Prostate gland (tissue), 2 donors: ENCODE measurements around the gene IGFLR1. TPM values are rescaled to one million over a fixed set of nuclear protein-coding genes. Genes with fewer than 3 reads are reported as not detected.
"Not testable (repeated sequence)": the region's sequence is repeated elsewhere in the genome, so short reads cannot be mapped to it uniquely, and the experiment has no call there.

Experiments used
- DNase-seq: peaks from one replicate; pipeline ENCODE4 v3.0.0-alpha.2; 2019; ENCODE audit warnings: low spot score
- H3K27ac ChIP-seq, 2 donors: fragments of 200-600 bp; sonication (generic); 2 replicates each; pipeline ENCODE4 v1.5.1; 2017 to 2019
- H3K27me3 ChIP-seq: fragments of 200-600 bp; sonication (generic); replicated peaks from 2 replicates; pipeline ENCODE4 v1.5.1; 2019; ENCODE audit not compliant: insufficient read depth
- H3K36me3 ChIP-seq, 2 donors: fragments of 200-600 bp; sonication (generic); 1 replicate in 1 of 2; 2 replicates in 1 of 2; pipeline versions ENCODE4 v1.5.1 to v1.8.1; 2017 to 2019
- H3K4me1 ChIP-seq: fragments of 200-600 bp; sonication (generic); replicated peaks from 2 replicates; pipeline ENCODE4 v1.5.1; 2019
- H3K4me3 ChIP-seq, 2 donors: fragments of 200-600 bp; sonication (generic); 2 replicates each; pipeline ENCODE4 v1.5.1; 2017 to 2019
- H3K9me3 ChIP-seq: fragments of 200-600 bp; sonication (generic); 2 replicates; pipeline ENCODE4 v1.5.1; 2017
- POLR2A ChIP-seq: fragments of 450-650 bp; IDR thresholded peaks from one replicate; pipeline ENCODE4 v1.6.1; 2016; ENCODE audit warnings: antibody characterized with exemption, mild to moderate bottlenecking
- POLR2AphosphoS5 ChIP-seq: sonication (generic); formaldehyde crosslinking; IDR thresholded peaks from one replicate; pipeline ENCODE4 v1.6.1; 2017; ENCODE audit warnings: antibody characterized with exemption
- WGBS: methylation state at CpG from one replicate; pipeline ENCODE4 v1.1.5; 2018; 5-methylcytosine and 5-hydroxymethylcytosine counted together
- intact Hi-C: fragments of 100-400 bp; cut with DNase I; formaldehyde crosslinking; loops from one replicate; pipeline ENCODE4 v1.14.2; 2022
- total RNA-seq, 2 donors: library from RNA; depleted of rRNA; stranded (reverse); fragments of >200 nt; gene quantifications; one replicate each; pipeline ENCODE4 v1.1.0, GENCODE V29; 2016
- TF ChIP-seq, protein P1 (sequence below), 4 experiments: fragments of 200-600 bp in 2 of 4; fragments of 450-650 bp in 2 of 4; sonication (generic) in 2 of 4; IDR thresholded peaks; 1 replicate in 3 of 4; 2 replicates in 1 of 4; pipeline ENCODE4 v1.5.1; 2016 to 2019; ENCODE audit warnings: antibody characterized with exemption in 4 of 4, mild to moderate bottlenecking in 2 of 4, moderate library complexity in 2 of 4

The IGFLR1 gene
- total RNA-seq, 2 donors from 2014 or later = 9.4 to 16.1 TPM

DNA sequence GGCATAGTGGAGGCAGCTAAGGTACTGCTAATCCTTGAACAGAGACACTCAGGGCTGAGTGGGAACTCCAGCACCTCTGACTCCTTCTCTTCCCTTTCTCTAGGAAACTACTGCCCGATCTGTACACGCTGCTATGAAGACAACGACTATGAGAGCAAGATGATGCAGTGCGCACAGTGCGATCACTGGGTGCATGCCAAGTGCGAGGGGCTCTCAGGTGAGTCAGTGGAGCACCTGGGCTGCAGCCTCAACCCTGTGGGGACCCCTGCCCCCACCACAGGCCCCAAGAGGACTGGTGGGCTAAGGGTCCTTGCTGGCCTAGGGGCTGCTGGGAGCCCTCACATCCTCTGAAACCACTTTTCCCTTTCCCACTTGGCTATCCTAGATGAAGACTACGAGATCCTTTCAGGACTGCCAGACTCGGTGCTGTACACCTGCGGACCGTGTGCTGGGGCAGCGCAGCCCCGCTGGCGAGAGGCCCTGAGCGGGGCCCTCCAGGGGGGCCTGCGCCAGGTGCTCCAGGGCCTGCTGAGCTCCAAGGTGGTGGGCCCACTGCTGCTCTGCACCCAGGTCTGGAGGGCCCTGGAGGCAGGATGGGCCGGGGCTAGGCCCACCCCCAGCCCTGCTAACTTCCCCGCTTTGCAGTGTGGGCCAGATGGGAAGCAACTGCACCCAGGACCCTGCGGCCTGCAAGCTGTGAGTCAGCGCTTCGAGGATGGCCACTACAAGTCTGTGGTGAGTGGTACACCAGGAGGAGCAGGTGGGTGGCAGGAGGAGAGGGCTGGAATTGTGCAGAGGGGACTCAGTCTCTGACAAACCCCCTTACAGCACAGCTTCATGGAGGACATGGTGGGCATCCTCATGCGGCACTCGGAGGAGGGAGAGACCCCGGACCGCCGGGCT lies 14.9 kb downstream of the IGFLR1 start:
- DNase-seq = no peak
- Histone ChIP-seq H3K4me3 (no peak overlapping the region), H3K9me3 (no peaks in the 10 kb centered on the region), H3K36me3 (peaks cover 50 to 88% of the 10 kb centered on the region in 2 donors), H3K27ac (no peak overlapping the region), H3K4me1 (peaks cover 3% of the 10 kb centered on the region), H3K27me3 (no peaks in the 10 kb centered on the region)
- 92% methylated on average over 25 of the region's 25 CpGs for WGBS
- intact Hi-C loops = no loop called here
- no peak for TF ChIP-seq POLR2A
- TF ChIP-seq POLR2AphosphoS5 = no peak
- TF ChIP-seq, protein P1, sequence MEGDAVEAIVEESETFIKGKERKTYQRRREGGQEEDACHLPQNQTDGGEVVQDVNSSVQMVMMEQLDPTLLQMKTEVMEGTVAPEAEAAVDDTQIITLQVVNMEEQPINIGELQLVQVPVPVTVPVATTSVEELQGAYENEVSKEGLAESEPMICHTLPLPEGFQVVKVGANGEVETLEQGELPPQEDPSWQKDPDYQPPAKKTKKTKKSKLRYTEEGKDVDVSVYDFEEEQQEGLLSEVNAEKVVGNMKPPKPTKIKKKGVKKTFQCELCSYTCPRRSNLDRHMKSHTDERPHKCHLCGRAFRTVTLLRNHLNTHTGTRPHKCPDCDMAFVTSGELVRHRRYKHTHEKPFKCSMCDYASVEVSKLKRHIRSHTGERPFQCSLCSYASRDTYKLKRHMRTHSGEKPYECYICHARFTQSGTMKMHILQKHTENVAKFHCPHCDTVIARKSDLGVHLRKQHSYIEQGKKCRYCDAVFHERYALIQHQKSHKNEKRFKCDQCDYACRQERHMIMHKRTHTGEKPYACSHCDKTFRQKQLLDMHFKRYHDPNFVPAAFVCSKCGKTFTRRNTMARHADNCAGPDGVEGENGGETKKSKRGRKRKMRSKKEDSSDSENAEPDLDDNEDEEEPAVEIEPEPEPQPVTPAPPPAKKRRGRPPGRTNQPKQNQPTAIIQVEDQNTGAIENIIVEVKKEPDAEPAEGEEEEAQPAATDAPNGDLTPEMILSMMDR (IDR thresholded peaks at IDR 0.05) = no peak

DNA sequence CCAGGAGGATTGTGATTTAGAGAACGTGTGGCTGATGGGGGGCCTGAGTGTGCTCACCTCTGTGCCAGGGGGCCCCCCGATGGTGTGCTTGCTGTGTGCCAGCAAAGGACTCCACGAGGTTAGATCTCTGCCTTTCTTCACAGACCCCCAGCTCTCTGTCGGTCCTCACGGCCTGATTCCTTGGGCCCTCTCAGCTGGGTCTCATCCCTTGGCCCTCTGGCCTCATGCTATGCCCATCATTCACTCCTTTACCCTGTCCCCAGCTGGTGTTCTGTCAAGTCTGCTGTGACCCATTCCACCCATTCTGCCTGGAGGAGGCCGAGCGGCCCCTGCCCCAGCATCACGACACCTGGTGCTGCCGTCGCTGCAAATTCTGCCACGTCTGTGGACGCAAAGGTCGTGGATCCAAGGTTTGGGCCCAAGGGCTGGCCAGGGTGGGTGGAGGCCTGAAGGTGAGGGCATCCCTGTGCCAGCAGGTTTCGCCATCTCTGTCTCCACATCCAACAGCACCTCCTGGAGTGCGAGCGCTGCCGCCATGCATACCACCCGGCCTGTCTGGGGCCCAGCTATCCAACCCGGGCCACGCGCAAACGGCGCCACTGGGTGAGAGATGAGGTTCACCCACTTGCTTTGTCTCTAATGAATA lies 16.9 kb downstream of the IGFLR1 start:
- intact Hi-C loops = no loop called here
- H3K4me3 ChIP-seq = no peak overlapping the region
- no peaks in the 10 kb centered on the region for H3K4me1 ChIP-seq
- H3K36me3 ChIP-seq = peaks cover 50 to 84% of the 10 kb centered on the region in 2 donors
- no peak for TF ChIP-seq POLR2A
- TF ChIP-seq POLR2AphosphoS5 = no peak
- TF ChIP-seq, protein P1 (IDR thresholded peaks at IDR 0.05) = no peak
- 95% methylated on average over 23 of the region's 23 CpGs for WGBS
- H3K27me3 ChIP-seq = no peaks in the 10 kb centered on the region
- DNase-seq = no peak
- H3K27ac ChIP-seq = no peak overlapping the region
- no peaks in the 10 kb centered on the region for H3K9me3 ChIP-seq

DNA sequence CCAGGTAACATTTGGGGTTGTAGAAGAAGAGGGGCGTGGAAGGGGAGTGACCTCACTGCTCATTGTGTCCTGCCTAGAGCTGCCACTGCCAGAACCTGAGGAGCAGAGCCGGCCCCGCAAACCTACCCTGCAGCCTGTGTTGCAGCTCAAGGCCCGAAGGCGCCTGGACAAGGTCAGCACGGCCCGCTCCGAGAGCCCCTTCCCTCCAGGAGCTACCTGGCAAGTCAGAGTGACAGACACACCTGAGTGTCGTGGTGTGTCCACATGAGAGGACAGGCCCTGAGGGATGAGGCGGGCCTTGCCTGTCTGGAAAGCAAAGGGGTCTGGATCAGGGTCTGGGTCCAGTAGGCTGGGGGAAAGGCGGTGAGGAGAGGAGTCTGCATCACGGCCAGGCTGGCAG lies 17.7 kb downstream of the IGFLR1 start:
- intact Hi-C loops = no loop called here
- Histone ChIP-seq H3K4me3 (no peak overlapping the region), H3K4me1 (peaks cover 2% of the 10 kb centered on the region), H3K27me3 (no peaks in the 10 kb centered on the region), H3K27ac (no peak overlapping the region), H3K9me3 (no peaks in the 10 kb centered on the region), H3K36me3 (peaks cover 47 to 76% of the 10 kb centered on the region in 2 donors)
- DNase-seq = no peak
- WGBS = 96% methylated on average over 12 of the region's 12 CpGs
- TF ChIP-seq, protein P1 (IDR thresholded peaks at IDR 0.05) = no peak
- TF ChIP-seq POLR2AphosphoS5 (no peak), POLR2A (no peak)

DNA sequence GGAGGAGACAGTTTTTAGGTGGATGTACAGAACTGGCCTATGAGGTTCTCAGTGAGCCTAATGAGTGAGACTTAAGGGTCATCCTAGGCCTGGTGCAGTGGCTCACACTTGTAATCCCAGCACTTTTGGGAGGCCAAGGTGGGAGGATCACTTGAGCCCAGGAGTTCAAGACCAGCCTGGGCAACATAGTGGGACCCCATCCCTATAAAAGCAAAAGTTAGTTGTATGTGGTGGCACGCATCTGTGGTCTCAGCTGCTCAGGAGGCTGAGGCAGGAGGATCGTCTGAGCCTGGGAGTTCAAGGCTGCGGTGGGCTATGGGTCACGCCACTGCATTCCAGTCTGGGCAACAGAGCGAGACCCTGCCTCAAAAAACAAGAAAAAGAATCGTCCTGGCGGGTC lies 18.1 kb downstream of the IGFLR1 start:
- H3K4me3 ChIP-seq, DNase-seq, H3K4me1 ChIP-seq, H3K9me3 ChIP-seq, intact Hi-C loops, H3K27me3 ChIP-seq, H3K27ac ChIP-seq: not testable (repeated sequence)
- 90% methylated on average over 7 of the region's 7 CpGs for WGBS
- peaks cover 47 to 72% of the 10 kb centered on the region in 2 donors for H3K36me3 ChIP-seq

DNA sequence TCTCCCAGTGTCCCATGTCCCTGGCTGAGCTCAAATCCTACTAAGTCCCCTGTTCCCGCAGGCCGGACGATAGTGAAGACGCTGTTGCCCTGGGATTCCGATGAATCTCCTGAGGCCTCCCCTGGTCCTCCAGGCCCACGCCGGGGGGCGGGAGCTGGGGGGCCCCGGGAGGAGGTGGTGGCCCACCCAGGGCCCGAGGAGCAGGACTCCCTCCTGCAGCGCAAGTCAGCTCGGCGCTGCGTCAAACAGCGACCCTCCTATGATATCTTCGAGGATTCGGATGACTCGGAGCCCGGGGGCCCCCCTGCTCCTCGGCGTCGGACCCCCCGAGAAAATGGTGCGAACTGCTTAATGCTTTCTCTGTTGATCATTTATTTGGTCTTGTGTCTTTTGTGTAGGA lies 18.6 kb downstream of the IGFLR1 start:
- no peak overlapping the region for H3K4me3 ChIP-seq
- peaks cover 9% of the 10 kb centered on the region for H3K4me1 ChIP-seq
- no peaks in the 10 kb centered on the region for H3K27me3 ChIP-seq
- intact Hi-C loops = no loop called here
- DNase-seq = no peak
- no peak overlapping the region for H3K27ac ChIP-seq
- 95% methylated on average over 24 of the region's 24 CpGs for WGBS
- no peak for TF ChIP-seq POLR2A
- TF ChIP-seq, protein P1 (IDR thresholded peaks at IDR 0.05) = no peak
- TF ChIP-seq POLR2AphosphoS5 = no peak
- peaks cover 47 to 68% of the 10 kb centered on the region in 2 donors for H3K36me3 ChIP-seq
- H3K9me3 ChIP-seq = no peaks in the 10 kb centered on the region
